Endometrial microvascular endothelial cells (primary cell): Measurements from ENCODE around the gene ADGRA1. TPM values are rescaled to one million over a fixed set of nuclear protein-coding genes. Genes with fewer than 3 reads are reported as not detected.
"Not testable (repeated sequence)": the region's sequence is repeated elsewhere in the genome, so short reads cannot be mapped to it uniquely, and the experiment has no call there.

ENCODE experiments used
- in situ Hi-C: cut with HindIII; loops from 2 replicates; pipeline ENCODE4 v1.10.0; 2017; ENCODE audit warnings: low sequenced_read_pairs, low pct_unique_long_range_greater_than_20kb; ENCODE audit errors: inconsistent ontology term
- total RNA-seq: library from RNA; depleted of rRNA; stranded (reverse); fragments of >200 nt; gene quantifications from one replicate; pipeline ENCODE4 v1.2.3, GENCODE V29; 2015; ENCODE audit errors: inconsistent ontology term

ADGRA1 gene
- total RNA-seq, 1 donor from 2014 or later = not detected

DNA sequence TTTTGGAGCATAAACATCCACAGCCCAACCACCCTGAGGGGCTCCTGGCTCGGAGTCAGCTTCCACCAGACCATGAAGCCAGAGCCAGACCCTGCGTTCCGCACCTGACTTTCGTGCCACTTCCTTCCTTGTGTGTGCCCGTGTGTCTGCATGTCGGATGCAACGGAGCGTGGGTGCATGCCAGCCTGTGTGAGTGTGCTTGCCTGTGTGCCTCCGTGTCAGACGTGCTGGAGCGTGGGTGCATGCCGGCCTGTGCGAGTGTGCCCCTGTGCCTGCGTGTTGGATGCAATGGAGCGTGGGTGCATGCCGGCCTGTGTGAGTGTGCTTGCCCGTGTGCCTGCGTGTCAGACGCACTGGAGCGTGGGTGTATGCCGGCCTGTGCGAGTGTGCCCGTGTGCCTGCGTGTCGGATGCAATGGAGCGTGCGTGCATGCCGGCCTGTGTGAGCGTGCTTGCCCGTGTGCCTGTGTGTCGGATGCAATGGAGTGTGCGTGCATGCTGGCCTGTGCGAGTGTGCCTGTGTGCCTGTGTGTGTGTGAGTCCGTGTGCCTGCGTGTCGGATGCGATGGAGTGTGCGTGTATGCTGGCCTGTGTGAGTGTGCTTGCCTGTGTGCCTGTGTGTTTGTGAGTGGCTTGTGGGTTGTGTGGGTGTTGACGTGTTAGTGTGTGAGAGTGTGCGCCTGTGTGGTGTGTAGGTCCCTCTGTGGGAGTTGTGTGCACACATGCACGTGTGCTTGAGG, 44.2 kb downstream of the ADGRA1 start:
- in situ Hi-C loops = no loop called here

DNA sequence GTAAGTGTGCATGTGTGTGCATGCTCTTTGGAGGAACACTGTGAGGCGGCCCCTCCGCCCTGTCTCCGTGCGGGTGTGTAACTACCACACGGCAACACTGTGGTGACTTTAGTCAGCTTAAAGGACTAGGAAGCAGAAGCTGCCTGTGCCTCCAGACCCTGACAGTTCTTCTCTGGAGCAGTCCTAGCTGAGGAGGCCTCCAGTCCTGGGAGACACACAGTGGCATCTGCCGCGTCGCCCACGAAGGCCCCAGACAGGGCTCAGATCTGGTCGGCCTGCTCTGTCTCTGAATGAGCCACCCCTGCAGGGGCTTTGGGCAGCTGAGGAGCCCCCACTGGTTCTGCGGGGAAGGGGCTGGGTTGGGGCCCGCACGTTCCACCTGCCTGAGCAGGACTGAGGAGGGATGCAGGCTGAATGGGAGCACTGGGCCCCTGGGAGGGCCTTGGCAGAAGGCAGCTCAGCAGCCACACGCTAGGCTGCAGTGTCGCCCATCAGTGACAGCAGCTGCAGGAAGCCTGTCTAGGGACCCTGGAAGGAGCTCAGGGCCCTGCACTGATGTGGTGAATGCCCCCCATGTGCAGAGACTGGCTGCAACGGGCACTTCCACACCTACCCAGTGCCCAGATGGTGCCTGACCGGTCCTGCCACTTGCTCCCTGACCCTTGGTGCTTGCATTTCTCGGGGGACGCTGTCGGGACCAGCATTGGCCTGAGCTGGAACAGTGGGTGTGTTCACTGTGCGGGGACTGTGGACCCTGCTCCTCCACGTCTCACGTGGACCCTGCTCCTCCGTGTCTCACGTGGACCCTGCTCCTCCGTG, 45.0 kb downstream of the ADGRA1 start:
- in situ Hi-C loops = no loop called here

DNA sequence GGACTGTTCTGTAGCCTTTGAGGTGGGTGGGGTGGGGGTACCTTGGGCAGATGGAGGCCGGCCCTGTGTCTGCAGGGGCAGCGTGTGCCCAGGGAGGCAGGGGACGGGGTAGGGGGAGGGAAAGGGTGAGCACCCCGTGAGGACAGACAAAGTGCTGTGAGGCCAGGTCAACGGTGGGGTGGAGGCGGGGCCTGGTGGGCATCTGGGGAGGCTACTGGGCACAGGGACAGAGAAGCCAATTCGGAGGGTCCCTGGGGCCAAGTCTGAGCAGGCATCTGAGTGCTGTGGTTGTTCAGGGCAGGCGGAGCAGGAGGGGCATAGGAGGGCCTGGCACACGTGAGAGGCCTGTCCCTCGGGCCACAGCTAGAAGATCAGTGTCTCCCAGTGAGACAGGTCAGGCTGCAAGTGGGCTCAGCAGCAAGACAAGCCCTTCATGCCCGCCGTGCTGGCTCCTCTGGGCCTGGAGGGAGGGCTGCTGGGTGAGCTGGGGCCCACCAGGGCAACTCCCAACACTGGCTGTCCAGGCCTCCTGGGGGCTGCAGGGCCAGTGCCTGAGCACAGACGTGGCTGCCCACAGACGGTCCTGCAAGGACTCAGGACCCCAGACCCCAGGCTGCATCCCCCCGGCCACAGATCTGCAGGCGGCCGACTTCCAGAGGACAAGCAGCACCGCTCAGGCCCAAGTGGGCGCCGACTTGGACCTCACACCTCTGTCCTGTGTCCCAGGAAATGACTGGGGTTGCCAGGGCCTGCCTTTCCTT, 45.9 kb downstream of the ADGRA1 start:
- in situ Hi-C loops = no loop called here

DNA sequence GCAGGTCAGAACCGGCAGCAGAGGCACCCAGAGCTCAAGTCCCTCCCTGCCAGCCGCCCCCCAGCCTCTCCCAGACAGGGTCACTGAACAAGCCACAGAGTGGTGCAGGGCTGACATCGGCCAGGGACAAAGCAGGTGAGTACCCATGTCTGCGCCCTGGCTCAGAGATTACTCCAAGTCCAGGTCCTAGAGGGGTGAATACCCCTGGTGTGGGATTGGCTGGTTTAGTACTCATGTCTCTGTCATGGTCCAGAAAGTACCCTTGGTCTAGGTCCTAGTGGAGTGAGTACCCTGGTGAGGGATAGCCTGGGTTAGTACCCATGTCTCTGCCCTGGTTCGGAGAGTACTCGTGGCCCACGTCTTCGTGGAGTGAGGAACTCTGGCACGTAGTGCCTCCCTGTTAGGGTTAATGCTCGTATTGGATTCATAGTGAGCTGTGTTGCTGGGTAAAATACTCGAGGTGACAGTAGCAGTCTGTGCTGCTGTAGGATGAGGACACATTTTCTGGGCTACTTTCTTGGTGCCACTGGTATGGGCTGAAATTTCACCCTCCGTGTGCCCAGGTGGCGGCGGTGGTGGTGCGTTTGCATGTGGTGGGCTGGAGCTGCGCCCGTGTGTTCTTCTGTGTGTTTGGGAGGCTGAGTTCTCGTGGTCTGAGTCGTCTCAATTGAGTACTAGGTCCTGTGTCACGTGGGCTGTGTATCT, 46.8 kb downstream of the ADGRA1 start:
- in situ Hi-C loops = no loop called here

DNA sequence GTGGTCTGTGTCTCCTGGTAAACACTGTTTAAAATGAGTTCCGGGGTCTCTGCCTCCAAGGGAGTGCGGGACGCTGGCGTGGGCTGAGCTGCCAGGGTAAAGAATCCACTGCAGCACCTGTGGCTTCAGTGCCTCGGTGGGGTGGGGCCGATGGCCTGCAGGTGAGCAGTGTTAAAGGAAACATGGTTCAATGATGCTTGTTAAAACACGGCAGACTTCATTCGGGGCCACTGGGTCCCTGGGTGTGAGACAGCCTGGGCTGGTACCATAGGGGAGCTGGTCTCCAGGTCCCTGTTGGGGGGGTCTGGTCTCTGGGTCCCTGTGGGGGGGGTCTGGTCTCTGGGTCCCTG, 47.4 kb downstream of the ADGRA1 start:
- in situ Hi-C loops = no loop called here

DNA sequence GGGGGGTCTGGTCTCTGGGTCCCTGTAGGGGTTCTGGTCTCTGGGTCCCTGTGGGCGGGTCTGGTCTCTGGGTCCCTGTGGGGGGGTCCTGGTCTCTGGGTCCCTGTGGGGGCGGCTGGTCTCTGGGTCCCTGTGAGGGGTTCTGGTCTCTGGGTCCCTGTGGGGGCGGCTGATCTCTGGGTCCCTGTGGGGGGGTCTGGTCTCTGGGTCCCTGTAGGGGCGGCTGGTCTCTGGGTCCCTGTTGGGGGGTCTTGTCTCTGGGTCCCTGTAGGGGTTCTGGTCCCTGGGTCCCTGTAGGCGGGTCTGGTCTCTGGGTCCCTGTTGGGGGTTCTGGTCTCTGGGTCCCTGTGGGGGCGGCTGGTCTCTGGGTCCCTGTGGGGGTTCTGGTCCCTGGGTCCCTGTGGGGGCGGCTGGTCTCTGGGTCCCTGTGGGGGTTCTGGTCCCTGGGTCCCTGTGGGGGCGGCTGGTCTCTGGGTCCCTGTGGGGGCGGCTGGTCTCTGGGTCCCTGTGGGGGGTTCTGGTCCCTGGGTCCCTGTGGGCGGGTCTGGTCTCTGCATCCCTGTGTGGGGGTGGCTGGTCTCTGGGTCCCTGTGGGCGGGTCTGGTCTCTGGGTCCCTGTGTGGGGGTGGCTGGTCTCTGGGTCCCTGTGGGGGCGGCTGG, 49.9 kb downstream of the ADGRA1 start:
- in situ Hi-C loops = not testable (repeated sequence)

DNA sequence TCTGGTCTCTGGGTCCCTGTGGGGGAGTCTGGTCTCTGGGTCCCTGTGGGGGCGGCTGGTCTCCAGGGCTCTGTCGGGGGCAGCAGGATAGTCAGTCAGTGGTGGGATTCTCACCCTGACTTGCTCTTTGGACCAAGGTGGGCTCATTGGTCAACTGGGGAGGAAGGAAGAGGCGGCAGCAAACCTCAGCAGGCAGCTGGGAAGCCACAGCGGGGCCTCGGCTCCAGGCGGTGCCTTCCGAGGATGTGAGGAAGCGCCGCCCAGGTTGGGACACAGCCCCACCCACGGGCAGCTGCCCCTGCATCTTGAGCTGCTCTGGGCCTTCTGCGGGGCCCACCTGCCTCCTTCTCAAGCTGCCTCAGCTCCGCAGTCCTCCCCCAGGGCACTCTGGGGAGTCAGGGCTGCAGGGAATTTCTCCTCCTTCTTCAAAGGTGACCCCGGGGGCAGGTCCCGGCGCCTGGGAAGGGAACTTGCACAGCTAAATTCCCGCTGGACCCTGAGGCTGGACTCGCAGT, 51.9 kb downstream of the ADGRA1 start:
- in situ Hi-C loops = no loop called here

DNA sequence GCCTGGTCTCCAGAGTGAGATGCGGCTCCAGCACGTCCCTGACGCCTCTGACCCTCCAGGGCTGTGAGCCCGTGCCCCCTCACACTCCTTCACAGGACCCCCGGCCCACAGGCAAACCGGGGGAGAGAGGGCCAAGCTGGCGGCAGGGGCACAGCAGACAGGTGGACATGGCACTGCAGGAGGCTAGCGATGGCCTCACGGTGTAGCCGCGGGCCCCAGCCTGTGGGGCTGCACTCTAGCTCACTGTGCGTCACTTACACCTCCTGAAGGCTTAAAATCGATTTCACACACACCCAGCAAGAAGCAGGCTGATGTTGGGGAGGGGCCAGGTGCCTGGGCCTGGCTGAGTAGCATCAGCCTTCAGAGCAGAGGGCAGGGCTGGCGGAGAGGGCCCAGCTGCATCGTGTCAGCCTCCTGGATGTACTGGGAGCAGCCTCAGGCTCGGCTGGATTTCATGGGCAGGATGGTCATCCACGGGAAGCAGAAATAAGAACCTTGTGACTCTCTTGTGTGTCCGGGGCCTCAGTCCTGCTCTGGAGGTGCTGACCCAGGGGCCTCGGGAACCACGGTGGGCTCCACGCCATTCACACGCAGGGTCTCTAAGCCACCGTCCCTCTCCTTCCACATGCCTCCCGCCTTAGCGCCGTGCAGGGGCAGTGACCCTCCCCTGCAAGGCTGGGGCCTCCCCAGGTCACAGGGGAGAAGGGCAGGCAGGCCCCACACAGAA, 52.9 kb downstream of the ADGRA1 start:
- in situ Hi-C loops = no loop called here

DNA sequence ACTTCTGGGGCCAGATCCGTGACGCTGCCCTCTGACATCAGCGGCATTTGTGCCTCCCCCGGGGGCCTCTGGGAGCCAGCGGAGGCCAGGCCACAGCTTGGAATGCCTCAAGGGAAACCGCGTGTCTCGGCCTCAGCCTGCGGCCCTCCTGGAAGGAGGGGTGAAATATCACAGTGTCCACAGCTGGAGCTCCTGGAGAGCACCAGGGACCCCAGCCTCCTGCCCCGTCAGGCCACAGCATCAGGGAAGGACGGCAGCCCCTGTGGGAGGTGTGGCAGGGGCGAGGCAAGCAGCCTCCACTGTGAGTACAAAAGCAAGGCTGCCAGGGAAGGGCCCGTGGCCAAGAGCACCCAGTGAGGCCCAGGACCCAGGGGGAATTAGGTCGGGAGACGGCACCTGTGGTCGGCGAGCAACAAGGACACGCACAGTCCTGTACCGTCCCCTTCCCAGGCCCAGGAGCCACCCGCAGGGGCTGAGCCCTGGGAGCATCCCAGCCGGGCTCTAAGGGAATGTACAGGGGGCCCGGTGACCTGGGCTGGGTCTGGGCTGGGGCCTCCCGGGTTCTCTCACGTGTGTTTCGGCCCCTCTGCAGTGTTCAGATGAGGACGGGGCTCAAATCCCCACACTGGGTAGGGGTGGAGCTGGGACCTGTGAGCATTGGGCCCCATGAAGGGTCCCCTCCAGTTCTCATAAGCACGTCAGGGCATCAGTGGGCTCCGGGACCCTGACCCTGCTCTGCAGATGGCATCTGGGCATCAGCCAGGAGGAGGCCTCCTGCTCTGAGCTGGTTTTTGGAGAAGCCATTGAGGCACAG, 53.6 kb downstream of the ADGRA1 start:
- in situ Hi-C loops = no loop called here

DNA sequence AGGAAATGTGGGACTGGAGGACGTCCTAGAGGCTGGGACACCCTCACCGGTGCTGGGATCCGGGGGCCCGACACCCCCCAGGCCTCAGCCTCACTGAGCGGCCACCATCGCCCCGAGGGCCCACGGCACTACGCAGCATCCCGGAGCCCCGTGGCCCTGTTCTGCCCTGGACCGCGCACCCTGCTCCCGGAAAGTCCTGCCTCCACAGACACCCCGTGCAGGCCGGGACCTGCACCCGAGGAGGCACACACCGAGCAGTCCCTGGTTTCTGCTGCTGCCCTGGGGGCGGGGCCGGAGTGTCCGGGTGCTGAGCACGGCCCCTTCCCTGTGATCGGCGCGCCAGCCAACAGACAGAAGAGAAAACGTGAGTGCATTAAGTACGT, 54.2 kb downstream of the ADGRA1 start:
- in situ Hi-C loops = no loop called here

DNA sequence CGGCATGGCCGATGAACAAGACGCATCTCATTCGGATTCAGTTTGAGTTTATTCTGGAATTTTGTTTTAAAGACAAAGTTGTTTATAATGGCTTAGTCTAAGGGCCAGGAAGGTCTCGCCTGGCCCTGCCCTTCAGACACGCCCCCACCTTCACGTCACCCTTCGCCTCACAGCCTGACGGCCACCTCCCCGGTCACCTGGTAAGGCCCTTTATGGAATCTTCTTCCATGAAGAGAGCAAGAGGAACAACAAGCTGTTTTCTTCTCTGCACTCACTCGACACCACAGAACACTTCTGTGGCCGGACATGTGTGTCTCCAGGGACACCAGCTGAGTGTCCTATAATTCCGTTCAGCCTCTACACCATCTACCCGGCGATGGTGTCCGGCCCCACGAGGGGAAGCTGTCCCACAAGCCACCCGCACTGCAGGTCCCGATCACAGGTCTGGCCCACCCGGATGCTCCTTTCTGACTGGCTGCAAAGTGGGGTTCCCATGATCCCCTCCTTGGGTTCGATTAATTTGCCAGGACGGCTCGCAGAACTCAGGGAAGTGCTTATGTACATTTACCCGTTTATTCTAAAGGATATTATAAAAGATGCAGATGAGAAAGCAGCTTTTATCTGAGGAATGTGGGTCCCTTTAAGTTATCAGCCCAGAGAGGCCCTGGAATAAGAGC, 54.9 kb downstream of the ADGRA1 start:
- in situ Hi-C loops = no loop called here

DNA sequence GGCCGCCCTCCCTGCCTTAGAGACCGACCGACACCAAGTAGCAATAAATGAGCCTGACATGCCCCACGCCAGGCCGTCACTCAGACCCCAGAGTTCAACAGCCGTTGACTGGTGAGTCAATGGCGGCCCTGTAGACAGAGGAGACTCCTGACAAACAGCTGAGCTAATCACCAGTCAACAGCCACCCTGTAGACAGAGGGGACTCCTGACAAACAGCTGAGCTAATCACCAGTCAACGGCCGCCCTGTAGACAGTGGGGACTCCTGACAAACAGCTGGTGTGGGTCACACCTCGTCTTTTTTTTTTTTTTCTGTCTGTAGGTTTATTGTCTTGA, 55.4 kb downstream of the ADGRA1 start:
- in situ Hi-C loops = no loop called here

DNA sequence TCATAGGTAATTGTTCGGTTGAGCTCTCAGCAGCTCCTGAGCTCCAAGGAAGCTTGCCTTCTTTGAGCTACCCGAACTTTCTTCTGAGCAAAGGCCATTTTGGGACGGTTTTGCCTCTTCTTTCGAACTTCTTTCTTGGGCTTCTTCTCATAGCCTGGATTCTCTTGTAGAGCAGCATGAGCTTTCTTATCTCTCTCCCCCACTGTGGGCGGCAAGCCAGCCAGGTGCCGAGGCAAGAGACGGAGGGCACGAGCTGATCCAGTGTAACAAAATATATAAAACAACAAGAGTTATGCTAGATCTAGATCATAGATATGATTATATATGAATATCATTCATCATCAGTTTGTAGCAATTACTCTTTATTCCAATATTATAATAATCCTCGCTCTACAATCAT, 55.8 kb downstream of the ADGRA1 start:
- in situ Hi-C loops = no loop called here

DNA sequence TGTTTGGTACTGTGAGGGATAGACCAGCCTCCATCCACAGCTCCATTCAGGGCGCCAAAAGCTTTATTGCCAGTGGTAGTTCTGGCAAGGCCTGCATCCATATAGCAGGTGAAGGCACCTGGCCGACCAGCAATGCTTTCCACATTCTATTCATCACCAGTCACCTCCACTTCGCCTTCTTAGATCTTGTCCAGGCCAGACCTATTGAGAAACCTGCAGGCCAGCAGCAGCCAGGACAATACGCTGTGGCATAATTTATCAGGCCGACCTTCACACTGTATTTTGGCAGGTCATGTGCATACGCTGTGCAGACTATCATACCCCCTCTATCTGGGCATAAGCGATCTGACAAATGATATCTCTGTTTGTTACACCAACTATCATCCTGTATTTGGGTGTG, 57.0 kb downstream of the ADGRA1 start:
- in situ Hi-C loops = no loop called here

DNA sequence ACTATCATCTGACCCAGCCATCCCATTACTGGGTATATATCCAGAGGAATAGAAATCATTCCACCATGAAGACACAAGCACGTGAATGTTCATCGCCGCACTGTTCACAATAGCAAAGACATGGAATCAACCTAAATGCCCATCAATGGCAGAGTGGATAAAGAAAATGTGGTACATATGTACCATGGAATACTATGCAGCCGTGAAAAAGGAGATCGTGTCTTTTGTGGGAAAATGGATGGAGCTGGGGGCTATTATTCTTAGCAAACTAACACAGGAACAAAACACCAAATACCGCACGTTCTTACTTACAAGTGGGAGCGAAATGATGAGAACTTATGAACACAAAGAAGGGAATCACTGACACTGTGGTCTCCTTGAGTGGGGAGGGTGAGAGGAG, 62.5 kb downstream of the ADGRA1 start:
- in situ Hi-C loops = loop anchor here (25.0 kb wide), 2 partner anchors 113 to 213 kb away; partner anchors contain the start of gene CFAP46

DNA sequence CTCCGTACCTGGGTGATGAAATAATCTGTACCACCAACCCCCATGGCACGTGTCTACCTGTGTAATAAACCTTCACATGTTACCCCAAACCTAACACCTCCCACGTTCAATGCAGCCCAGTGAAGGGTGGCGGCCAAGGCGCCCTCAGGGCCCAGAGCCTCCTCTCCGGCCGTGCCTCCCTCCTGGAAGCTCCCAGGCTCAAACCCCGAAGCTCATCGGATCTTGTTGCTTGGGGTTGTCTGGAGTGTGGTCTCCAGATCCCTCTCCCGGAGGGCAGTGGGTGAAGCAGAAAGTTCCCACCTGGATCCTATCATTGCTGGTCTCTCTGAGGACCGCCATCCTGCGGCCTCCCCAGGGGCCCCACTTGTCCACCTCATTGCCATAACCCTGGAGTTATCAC, 62.9 kb downstream of the ADGRA1 start:
- in situ Hi-C loops = loop anchor here (25.0 kb wide), 2 partner anchors 113 to 213 kb away; partner anchors contain the start of gene CFAP46

DNA sequence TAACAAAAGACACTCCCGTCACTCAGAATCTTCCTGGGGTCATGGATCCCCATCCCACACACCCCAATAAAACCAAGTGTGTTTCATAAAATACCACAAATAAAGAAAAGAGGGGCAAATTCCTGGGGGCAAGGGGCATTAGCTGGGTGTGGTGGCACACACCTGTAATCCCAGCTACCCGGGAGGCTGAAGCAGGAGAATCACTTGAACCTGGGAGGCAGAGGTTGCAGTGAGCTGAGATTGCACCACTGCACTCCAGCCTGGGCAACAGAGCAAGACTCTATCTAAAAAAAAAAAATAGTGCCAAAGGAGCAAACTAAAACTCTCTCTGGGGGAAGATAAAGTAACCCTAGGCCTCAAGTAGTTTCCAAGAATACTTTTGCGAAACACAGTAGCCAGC, 63.3 kb downstream of the ADGRA1 start:
- in situ Hi-C loops = loop anchor here (25.0 kb wide), 2 partner anchors 114 to 214 kb away; partner anchors contain the start of gene CFAP46
